Measurements from ENCODE around the gene DHX15.

The DHX15 gene

DNA sequence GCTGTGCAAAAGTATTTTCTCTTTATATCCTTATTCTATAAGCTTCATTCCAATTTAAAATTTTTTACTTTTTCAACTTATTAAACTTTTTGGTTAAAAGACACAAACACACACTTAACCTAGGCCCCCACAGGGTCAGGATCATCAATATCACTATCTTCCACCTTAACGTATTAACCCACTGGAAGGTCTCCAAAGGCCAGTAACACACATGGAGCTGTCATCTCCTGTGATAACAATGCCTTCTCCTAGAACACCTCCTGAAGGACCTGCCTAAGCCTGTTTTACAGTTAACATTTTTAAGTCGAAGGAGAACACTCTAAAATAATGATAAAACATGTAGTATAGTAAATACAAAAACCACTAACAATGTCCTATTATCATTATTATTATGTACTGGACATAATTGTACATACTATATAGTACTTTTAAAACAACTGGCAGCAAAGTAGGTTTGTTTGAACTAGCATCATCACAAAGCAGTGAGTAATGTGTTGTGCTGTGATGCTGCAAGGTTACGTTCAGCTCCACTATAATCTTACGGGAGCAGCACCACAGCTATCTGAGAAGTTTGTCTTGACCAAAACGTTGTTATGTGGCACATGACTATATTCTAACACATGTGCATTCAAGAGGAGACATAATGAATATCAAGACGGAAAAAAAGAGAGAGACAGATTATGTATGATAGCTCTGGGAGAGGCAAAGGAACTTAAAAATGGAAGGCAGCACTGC, 33.7 kb downstream of the DHX15 start:
- Histone ChIP-seq H3K4me3 (ENCODE audit: insufficient read depth in 1 of 2, low read depth in 1 of 2, low read length in 2 of 2) (no peak overlapping the region), H3K18ac (ENCODE audit: low read depth in 1 of 2, low read length in 2 of 2) (no peak overlapping the region), H3K9me3 (ENCODE audit: control insufficient read depth, low read length) (no peaks in the 10 kb centered on the region), H2BK12ac (ENCODE audit: low read length in 2 of 2) (no peak overlapping the region), H3K27me3 (ENCODE audit: control insufficient read depth in 1 of 2, insufficient read depth in 1 of 2, low read length in 2 of 2) (no peaks in the 10 kb centered on the region), H3K9ac (ENCODE audit: low read length) (no peak overlapping the region), H4K91ac (ENCODE audit: low read length) (no peak overlapping the region), H3K27ac (ENCODE audit: low read length, poor library complexity, severe bottlenecking) (no peak overlapping the region), H2BK15ac (ENCODE audit: low read depth, poor library complexity, severe bottlenecking) (no peak overlapping the region), H3K23ac (ENCODE audit: low read length in 2 of 2) (no peak overlapping the region), H3K14ac (ENCODE audit: low read length in 2 of 2) (no peak overlapping the region), H3K79me1 (replicated peaks; ENCODE audit: low read length, poor library complexity, severe bottlenecking) (peaks cover 2% of the 10 kb centered on the region), H3K4ac (ENCODE audit: low read depth in 1 of 2, low read length in 2 of 2) (no peak overlapping the region), H2BK5ac (ENCODE audit: low read depth, low read length, poor library complexity, severe bottlenecking) (no peak overlapping the region), H2AK5ac (ENCODE audit: low read length, severe bottlenecking) (no peak overlapping the region), H2BK120ac (ENCODE audit: low read depth, low read length) (no peak overlapping the region), H2AFZ (ENCODE audit: low read depth, low read length) (no peak overlapping the region), H3K4me1 (ENCODE audit: control insufficient read depth, insufficient read depth, low read depth, low read length) (peaks cover 1% of the 10 kb centered on the region), H4K8ac (ENCODE audit: low read length) (no peak overlapping the region), H3K4me2 (ENCODE audit: low read length, poor library complexity, severe bottlenecking) (no peak overlapping the region), H3K36me3 (ENCODE audit: control insufficient read depth in 1 of 2, insufficient read depth in 2 of 2, low read depth in 1 of 2, low read length in 2 of 2) (peaks cover 3 to 64% of the 10 kb centered on the region in 2 experiments)
- peak; percentile 22 for DNase-seq
- WGBS: 87% methylated on average over 4 of the region's 6 CpGs

DNA sequence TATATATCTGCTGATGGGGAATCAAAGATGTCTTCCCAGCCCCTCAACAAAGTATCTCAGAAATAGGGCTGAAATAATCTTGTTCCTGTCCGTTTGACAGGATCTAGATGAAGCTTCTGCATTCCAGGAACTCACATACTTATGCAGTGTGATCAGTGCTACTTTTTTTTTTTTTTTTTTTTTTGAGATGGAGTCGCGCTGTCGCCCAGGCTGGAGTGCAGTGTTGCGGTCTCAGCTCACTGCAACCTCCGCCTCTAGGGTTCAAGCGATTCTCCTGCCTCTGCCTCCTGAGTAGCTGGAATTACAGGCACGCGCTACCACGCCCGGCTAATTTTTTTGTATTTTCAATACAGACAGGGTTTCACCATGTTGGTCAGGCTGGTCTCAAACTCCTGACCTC, 36.4 kb downstream of the DHX15 start:
- peaks cover 4% of the 10 kb centered on the region for H3K79me1 ChIP-seq (replicated peaks; ENCODE audit: low read length, poor library complexity, severe bottlenecking)
- DNase-seq: no peak
- peaks cover 3% of the 10 kb centered on the region for H3K4me1 ChIP-seq (ENCODE audit: control insufficient read depth, insufficient read depth, low read depth, low read length)
- no peak overlapping the region for H2BK15ac ChIP-seq (ENCODE audit: low read depth, poor library complexity, severe bottlenecking)
- H3K36me3 ChIP-seq (ENCODE audit: control insufficient read depth in 1 of 2, insufficient read depth in 2 of 2, low read depth in 1 of 2, low read length in 2 of 2): peaks cover 3 to 63% of the 10 kb centered on the region in 2 experiments
- H3K18ac ChIP-seq (ENCODE audit: low read depth in 1 of 2, low read length in 2 of 2): no peak overlapping the region
- H3K23ac ChIP-seq (ENCODE audit: low read length in 2 of 2): no peak overlapping the region
- H3K4me3 ChIP-seq (ENCODE audit: insufficient read depth in 1 of 2, low read depth in 1 of 2, low read length in 2 of 2): no peak overlapping the region
- no peak overlapping the region for H2AK5ac ChIP-seq (ENCODE audit: low read length, severe bottlenecking)
- no peak overlapping the region for H4K8ac ChIP-seq (ENCODE audit: low read length)
- 96% methylated on average over 10 of the region's 11 CpGs for WGBS
- peak overlapping the region; percentile 15 for H3K27ac ChIP-seq (ENCODE audit: low read length, poor library complexity, severe bottlenecking)
- no peaks in the 10 kb centered on the region for H3K9me3 ChIP-seq (ENCODE audit: control insufficient read depth, low read length)
- no peak overlapping the region for H4K91ac ChIP-seq (ENCODE audit: low read length)
- no peak overlapping the region for H3K4ac ChIP-seq (ENCODE audit: low read depth in 1 of 2, low read length in 2 of 2)
- no peak overlapping the region for H3K9ac ChIP-seq (ENCODE audit: low read length)
- H2BK5ac ChIP-seq (ENCODE audit: low read depth, low read length, poor library complexity, severe bottlenecking): no peak overlapping the region
- H3K4me2 ChIP-seq (ENCODE audit: low read length, poor library complexity, severe bottlenecking): no peak overlapping the region
- no peaks in the 10 kb centered on the region for H3K27me3 ChIP-seq (ENCODE audit: control insufficient read depth in 1 of 2, insufficient read depth in 1 of 2, low read length in 2 of 2)
- H2BK120ac ChIP-seq (ENCODE audit: low read depth, low read length): no peak overlapping the region
- H2BK12ac ChIP-seq (ENCODE audit: low read length in 2 of 2): no peak overlapping the region
- H2AFZ ChIP-seq (ENCODE audit: low read depth, low read length): no peak overlapping the region
- H3K14ac ChIP-seq (ENCODE audit: low read length in 2 of 2): no peak overlapping the region

DNA sequence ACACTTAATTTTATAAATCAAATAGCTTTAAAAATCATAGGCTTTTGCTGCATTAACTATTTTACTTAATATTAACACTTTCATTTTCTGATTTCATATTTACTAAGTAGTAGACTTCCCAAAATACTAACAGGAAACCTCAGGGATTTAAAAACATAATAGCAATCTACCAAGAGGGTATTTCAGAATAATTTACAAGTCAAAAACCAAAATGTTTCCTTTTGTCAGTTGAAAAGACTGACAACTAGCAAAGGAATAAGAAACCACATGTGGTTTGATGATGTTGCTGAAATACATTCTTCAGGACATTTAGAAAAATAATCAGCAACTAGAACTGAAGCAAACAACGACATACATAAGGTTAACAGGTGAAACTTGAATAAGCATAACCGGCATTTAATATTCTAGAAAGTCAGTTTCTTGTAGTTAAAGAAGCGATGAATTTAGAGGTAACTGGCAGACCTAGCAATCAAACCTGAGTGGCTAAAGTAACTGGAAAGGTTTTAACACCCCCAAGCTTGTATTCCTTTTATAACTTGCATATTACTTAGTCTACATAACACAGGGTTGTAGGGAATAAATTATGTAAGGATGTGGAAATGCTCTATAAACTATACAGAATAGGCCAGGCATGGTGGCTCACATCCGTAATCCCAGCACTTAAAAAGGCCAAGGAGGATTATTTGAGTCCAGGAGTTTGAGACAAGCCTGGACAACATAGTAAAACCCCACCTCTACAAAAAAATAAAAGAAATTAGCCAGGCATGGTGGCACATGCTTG, 40.0 kb downstream of the DHX15 start:
- H3K27ac ChIP-seq (ENCODE audit: low read length, poor library complexity, severe bottlenecking): no peak overlapping the region
- H2BK5ac ChIP-seq (ENCODE audit: low read depth, low read length, poor library complexity, severe bottlenecking): no peak overlapping the region
- H2BK12ac ChIP-seq (ENCODE audit: low read length in 2 of 2): no peak overlapping the region
- peaks cover 11% of the 10 kb centered on the region for H3K79me1 ChIP-seq (replicated peaks; ENCODE audit: low read length, poor library complexity, severe bottlenecking)
- no peak overlapping the region for H3K4me3 ChIP-seq (ENCODE audit: insufficient read depth in 1 of 2, low read depth in 1 of 2, low read length in 2 of 2)
- H3K27me3 ChIP-seq (ENCODE audit: control insufficient read depth in 1 of 2, insufficient read depth in 1 of 2, low read length in 2 of 2): no peaks in the 10 kb centered on the region
- H3K4me1 ChIP-seq (ENCODE audit: control insufficient read depth, insufficient read depth, low read depth, low read length): peaks cover 3% of the 10 kb centered on the region
- no peak overlapping the region for H3K23ac ChIP-seq (ENCODE audit: low read length in 2 of 2)
- H4K8ac ChIP-seq (ENCODE audit: low read length): no peak overlapping the region
- no peak overlapping the region for H3K9ac ChIP-seq (ENCODE audit: low read length)
- WGBS: 79% methylated on average over 4 of the region's 4 CpGs
- no peak overlapping the region for H3K4me2 ChIP-seq (ENCODE audit: low read length, poor library complexity, severe bottlenecking)
- no peak overlapping the region for H2AFZ ChIP-seq (ENCODE audit: low read depth, low read length)
- no peak overlapping the region for H2AK5ac ChIP-seq (ENCODE audit: low read length, severe bottlenecking)
- no peak overlapping the region for H3K4ac ChIP-seq (ENCODE audit: low read depth in 1 of 2, low read length in 2 of 2)
- no peak overlapping the region for H2BK120ac ChIP-seq (ENCODE audit: low read depth, low read length)
- no peak overlapping the region for H2BK15ac ChIP-seq (ENCODE audit: low read depth, poor library complexity, severe bottlenecking)
- H3K14ac ChIP-seq (ENCODE audit: low read length in 2 of 2): no peak overlapping the region
- H3K9me3 ChIP-seq (ENCODE audit: control insufficient read depth, low read length): no peaks in the 10 kb centered on the region
- H3K36me3 ChIP-seq (ENCODE audit: control insufficient read depth in 1 of 2, insufficient read depth in 2 of 2, low read depth in 1 of 2, low read length in 2 of 2): peaks cover 3 to 84% of the 10 kb centered on the region in 2 experiments
- no peak overlapping the region for H3K18ac ChIP-seq (ENCODE audit: low read depth in 1 of 2, low read length in 2 of 2)
- no peak overlapping the region for H4K91ac ChIP-seq (ENCODE audit: low read length)
- DNase-seq: no peak

DNA sequence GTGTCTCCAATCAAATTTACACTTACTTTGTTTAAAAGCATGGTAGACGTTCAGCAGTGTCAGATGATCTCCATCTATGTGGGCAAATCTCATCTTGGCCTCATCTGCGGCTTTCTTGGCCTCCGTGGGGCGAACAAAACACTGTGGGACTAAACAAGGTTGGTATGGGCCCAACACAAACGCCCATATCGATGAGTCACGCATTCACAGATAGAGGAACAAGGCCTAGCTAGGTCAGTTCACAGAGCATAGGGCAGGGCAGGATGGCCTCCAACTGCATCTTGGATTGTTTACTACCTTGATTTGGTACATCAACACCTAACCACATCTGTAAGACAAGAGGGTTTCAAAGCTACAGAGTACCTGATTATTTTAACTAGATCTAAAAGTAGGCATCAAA, 47.3 kb downstream of the DHX15 start:
- no peaks in the 10 kb centered on the region for H3K27me3 ChIP-seq (ENCODE audit: control insufficient read depth in 1 of 2, insufficient read depth in 1 of 2, low read length in 2 of 2)
- no peaks in the 10 kb centered on the region for H3K4me1 ChIP-seq (ENCODE audit: control insufficient read depth, insufficient read depth, low read depth, low read length)
- no peak overlapping the region for H2AK5ac ChIP-seq (ENCODE audit: low read length, severe bottlenecking)
- H4K91ac ChIP-seq (ENCODE audit: low read length): no peak overlapping the region
- H2BK12ac ChIP-seq (ENCODE audit: low read length in 2 of 2): no peak overlapping the region
- peaks cover 12% of the 10 kb centered on the region for H3K79me1 ChIP-seq (replicated peaks; ENCODE audit: low read length, poor library complexity, severe bottlenecking)
- H3K9me3 ChIP-seq (ENCODE audit: control insufficient read depth, low read length): no peaks in the 10 kb centered on the region
- peak overlapping the region; percentile 7 for H4K8ac ChIP-seq (ENCODE audit: low read length)
- no peak for DNase-seq
- H2BK5ac ChIP-seq (ENCODE audit: low read depth, low read length, poor library complexity, severe bottlenecking): no peak overlapping the region
- WGBS: 92% methylated on average over 7 of the region's 7 CpGs
- no peak overlapping the region for H3K14ac ChIP-seq (ENCODE audit: low read length in 2 of 2)
- no peak overlapping the region for H3K9ac ChIP-seq (ENCODE audit: low read length)
- no peak overlapping the region for H3K18ac ChIP-seq (ENCODE audit: low read depth in 1 of 2, low read length in 2 of 2)
- no peak overlapping the region for H3K27ac ChIP-seq (ENCODE audit: low read length, poor library complexity, severe bottlenecking)
- no peak overlapping the region for H3K4ac ChIP-seq (ENCODE audit: low read depth in 1 of 2, low read length in 2 of 2)
- no peak overlapping the region for H2BK120ac ChIP-seq (ENCODE audit: low read depth, low read length)
- no peak overlapping the region for H2AFZ ChIP-seq (ENCODE audit: low read depth, low read length)
- H3K36me3 ChIP-seq (ENCODE audit: control insufficient read depth in 1 of 2, insufficient read depth in 2 of 2, low read depth in 1 of 2, low read length in 2 of 2): peaks cover 4 to 95% of the 10 kb centered on the region in 2 experiments
- no peak overlapping the region for H3K4me3 ChIP-seq (ENCODE audit: insufficient read depth in 1 of 2, low read depth in 1 of 2, low read length in 2 of 2)
- no peak overlapping the region for H3K23ac ChIP-seq (ENCODE audit: low read length in 2 of 2)
- H3K4me2 ChIP-seq (ENCODE audit: low read length, poor library complexity, severe bottlenecking): no peak overlapping the region
- H2BK15ac ChIP-seq (ENCODE audit: low read depth, poor library complexity, severe bottlenecking): no peak overlapping the region
